GM20431 (cell line): ENCODE data around the gene PICK1.

Source experiments
- in situ Hi-C: fragments of 300-500 bp; cut with MseI, MboI; formaldehyde crosslinking; loops from one replicate; pipeline ENCODE4 v1.15.0; 2020; ENCODE audit warnings: low sequenced_read_pairs; ENCODE audit not compliant: unreplicated experiment

The PICK1 gene

GRCh38 chr22:38085056-38085455 is 27.9 kb downstream of the PICK1 start:
- in situ Hi-C loops, result no loop called here

GRCh38 chr22:38085501-38085900 is 28.3 kb downstream of the PICK1 start:
- in situ Hi-C loops, result no loop called here

DNA sequence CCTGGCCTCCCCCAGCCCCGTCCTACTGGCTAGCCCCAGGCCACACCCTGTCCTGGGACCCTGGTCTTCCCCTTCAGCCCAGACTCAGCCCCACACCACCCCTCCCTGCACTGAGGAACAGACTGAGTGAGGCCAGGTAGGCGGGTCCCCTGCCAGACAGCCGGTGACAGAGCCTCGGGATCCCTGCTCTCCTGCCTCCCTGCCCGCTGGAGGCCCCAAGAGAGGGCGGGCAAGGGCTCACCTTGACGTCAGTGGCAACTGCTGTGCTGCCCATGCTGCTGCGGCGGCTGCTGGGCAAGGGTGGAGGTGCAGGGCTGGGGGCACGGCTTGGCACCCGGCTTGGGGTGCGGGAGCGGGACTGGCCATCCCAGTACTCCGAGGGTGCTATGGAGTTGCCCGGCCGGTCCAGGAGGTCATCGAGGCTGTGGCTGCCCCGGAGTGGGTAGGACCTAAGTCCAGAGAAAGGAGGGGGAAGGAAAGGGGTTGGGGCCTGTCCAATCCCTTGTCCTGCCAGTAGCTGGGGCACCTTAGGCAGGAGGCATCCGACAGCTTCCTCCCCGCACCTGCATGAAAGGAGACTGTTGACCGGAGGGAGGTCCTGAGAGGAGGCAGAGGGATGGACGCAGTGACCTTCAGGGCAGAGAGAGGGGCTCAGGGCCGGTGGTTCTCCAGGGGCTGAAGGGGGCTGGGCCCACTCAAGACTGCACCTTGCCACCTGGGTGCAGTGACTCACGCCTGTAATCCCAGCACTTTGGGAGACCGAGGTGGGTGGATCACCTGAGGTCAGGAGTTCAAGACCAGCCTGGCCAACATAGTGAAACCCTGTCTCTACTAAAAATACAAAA is 29.0 kb downstream of the PICK1 start:
- in situ Hi-C loops, result no loop called here

DNA sequence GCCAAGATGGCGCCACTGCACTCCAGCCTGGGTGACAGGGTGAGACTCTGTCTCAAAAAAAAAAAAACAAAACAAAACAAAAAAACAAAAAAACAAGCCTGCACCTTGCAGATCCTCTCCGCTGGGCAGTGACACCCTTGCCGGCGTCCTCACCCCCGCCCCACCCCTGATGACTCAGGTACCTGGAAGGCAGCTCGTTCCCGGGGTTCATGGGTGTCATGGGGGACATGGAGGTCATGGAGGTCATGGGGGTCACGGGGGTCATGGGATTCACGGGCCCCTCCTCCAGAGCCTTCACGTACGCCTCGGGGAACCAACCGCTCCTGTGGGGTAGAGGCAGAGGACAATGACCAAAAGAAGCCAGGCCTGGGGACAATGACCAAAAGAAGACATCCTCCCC is 29.7 kb downstream of the PICK1 start:
- in situ Hi-C loops, result no loop called here

DNA sequence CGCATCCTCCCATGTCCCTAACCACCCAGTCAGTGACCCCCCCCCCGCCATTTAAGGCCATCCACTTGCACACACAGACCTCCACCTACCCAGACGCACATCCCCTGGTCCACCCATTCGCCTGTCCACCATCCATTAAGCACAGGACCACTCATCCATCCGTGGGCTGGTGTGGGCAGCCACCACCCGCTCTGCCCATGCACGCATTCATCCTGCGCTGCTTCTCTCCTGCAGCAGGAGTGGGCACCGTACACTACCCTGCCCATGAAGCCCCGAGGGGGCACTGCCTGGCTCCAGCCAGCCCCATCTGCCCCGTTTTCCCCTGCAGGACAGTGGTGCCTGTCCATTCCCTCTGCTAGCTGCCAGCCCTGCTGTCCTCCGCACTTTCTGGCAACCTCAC is 30.7 kb downstream of the PICK1 start:
- in situ Hi-C loops, result no loop called here

- in situ Hi-C loops, result no loop called here
Observed at GRCh38 chr22:38088629-38089473, 31.6 kb downstream of the PICK1 start.

GRCh38 chr22:38089474-38089851 is 32.3 kb downstream of the PICK1 start:
- in situ Hi-C loops, result no loop called here

GRCh38 chr22:38097058-38097457 is 39.9 kb downstream of the PICK1 start:
- in situ Hi-C loops, result no loop called here

- in situ Hi-C loops, result no loop called here
Observed at GRCh38 chr22:38097557-38098409, 40.6 kb downstream of the PICK1 start.

- in situ Hi-C loops, result no loop called here
Observed at GRCh38 chr22:38098410-38099249, 41.4 kb downstream of the PICK1 start.

DNA sequence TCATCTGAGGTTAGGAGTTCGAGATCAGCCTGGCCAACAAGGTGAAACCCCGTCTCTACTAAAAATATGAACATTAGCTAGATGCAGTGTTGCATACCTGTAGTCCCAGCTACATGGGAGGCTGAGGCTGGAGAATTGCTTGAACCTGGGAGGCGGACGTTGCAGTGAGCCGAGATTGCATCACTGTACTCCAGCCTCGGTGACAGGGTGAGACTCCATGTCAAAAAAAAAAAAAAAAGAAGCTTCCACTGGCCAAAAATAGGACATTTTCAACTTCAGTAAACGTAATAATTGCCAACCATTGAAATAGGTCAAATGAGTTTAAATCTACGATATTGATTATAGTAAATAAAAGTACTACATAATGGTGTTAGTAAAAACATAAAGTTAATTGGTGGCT is 46.4 kb downstream of the PICK1 start:
- in situ Hi-C loops, result no loop called here

DNA sequence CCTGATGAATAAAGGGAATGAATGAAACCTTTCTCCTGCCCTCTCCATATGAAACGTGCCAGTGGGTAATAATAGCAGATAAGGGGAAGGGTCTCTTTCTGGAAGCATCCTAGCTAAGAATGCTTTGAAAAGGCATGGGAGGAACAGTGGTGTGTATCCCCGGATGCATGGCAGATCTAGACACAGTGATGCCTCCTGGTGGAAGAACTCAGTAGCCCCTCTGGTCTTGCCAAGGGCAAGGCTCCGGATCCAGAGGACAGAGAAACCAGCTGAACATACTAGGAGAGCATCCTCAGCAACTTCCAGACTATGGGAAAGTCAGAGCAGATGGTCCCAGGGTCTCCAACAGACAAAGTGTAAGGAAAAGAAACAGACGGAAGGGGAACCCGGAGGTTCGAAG is 46.9 kb downstream of the PICK1 start:
- in situ Hi-C loops, result no loop called here

- in situ Hi-C loops, result no loop called here
Observed at GRCh38 chr22:38106814-38107578, 49.8 kb downstream of the PICK1 start.

GRCh38 chr22:38107692-38108515 is 50.7 kb downstream of the PICK1 start:
- in situ Hi-C loops, result no loop called here

- in situ Hi-C loops, result no loop called here
Observed at GRCh38 chr22:38108561-38109319, 51.5 kb downstream of the PICK1 start.

DNA sequence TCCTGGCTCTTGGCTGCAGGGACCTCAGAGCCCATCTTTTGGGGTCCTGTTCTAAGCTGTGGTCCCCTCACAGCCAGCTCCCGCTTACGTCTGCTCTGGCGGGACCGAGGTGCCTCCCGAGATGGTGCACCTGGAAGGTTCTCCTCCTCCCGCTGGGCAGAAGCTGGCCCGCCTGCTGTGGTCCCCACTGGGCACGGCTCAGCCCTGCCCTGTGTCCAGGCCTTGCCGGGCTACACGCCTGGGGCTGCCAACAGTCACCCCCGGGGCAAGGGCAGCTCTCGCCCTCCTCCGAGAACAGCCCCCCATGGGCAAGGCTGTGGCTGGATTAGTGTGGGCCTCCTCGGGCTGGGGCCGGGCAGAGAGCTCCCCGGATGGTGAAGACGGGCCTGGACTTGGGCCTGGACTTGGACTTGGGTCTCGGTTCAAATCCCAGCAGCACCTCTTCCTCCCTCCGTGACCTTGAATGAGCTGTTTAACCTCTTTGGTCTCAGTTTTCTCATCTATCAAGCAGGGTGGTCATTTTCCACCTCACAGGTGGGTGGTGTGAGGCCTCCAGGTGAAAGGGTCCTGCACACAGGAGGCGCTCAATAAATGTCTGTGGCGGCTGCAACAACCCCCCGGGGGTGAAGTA is 52.3 kb downstream of the PICK1 start:
- in situ Hi-C loops, result no loop called here
